GM18519 (cell line): ENCODE measurements around the gene RAPGEF3.

Source experiments
- ATAC-seq: cut with Tn5 transposase; IDR thresholded peaks from one replicate; pipeline ENCODE4 v1.9.1; 2021; ENCODE audit warnings: mild to moderate bottlenecking, moderate library complexity; ENCODE audit not compliant: unreplicated experiment, low FRiP score

Gene RAPGEF3

GRCh38 chr12:47790676-47791350 is 32.1 kb upstream of the RAPGEF3 start:
- ATAC-seq = no peak

GRCh38 chr12:47789712-47790489 is 31.2 kb upstream of the RAPGEF3 start:
- ATAC-seq = no peak

GRCh38 chr12:47789141-47789540 is 30.5 kb upstream of the RAPGEF3 start:
- no peak for ATAC-seq

DNA sequence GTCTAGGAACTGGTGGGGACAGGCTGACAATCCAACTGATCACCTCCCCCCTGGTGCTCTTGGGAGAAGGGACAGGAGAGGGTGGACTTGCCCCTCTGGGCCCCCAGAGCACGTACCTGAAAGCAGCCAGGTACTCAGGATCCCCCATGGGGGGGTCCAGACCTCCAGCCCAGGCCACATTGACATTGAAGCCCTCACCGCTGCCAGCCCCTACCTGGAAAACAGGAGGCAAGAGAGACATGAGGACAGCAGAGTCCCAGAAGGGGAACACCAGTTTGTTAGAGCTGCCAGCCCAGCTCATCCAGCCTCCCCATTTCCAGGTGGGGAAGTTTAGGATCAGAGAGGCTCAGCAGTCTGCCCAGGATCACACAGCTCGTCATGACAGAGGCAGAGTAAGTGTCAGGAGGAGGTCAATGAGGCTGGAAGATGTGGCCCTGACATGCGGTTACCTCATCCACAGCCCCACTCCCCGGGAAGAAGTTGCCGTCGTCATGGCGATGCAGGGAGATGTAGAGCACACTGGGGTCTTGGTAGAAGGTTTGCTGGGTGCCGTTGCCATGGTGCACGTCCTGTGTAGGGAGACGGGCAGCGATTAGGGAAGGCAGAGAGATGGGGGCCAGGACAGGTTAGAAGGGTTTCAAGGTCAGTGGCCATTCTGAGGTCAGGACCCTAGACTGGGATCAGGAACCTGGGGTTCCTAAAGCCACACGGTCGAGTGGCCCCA is 29.1 kb upstream of the RAPGEF3 start:
- ATAC-seq = no peak

GRCh38 chr12:47786662-47787280 is 28.1 kb upstream of the RAPGEF3 start:
- no peak for ATAC-seq

- no peak for ATAC-seq
Measured at GRCh38 chr12:47785887-47786661, 27.4 kb upstream of the RAPGEF3 start.

DNA sequence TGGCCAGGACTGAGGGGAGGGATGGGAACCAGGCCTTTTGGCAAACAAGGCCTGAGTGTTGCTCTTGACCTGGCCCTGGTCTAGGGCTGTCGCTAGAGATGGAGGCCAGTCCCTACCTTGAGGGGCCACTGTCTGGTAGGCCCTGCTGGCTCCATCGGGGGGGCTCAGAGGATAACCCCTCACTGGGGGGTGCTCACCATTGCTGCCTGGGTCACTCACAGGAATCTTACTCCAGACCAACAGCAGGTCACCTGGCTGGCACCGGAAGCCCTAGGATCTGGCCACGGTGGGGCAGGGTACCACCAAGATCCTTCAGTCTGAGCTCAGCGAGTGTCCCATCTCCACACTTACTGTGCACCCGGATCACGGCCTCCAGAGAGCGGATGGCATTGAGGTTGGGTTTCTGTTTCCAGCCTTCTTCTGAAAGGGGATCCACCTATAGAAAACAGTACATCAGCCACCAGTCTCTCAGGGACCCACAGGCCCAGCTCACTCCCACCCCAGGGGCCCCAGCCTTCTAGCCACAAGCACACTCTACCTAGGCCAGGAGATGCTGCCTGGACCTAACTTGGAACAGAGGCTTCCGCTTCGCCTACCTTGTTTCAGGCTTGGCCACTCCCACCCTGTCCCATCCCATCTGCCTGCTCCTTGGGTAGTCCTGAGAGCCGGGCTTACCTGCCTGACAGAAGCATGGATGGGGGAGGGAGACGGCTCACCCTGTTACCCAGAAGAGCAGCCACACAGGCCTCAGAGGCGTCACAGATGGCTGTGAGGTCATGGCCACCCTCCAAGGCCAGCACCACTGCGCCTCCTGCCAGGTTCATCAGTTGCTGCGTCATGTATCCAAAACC is 26.6 kb upstream of the RAPGEF3 start:
- no peak for ATAC-seq

- ATAC-seq = no peak
Measured at GRCh38 chr12:47783821-47784819, 25.4 kb upstream of the RAPGEF3 start.

GRCh38 chr12:47783024-47783755 is 24.5 kb upstream of the RAPGEF3 start:
- no peak for ATAC-seq

- ATAC-seq = no peak
Measured at GRCh38 chr12:47782372-47782770, 23.7 kb upstream of the RAPGEF3 start.

DNA sequence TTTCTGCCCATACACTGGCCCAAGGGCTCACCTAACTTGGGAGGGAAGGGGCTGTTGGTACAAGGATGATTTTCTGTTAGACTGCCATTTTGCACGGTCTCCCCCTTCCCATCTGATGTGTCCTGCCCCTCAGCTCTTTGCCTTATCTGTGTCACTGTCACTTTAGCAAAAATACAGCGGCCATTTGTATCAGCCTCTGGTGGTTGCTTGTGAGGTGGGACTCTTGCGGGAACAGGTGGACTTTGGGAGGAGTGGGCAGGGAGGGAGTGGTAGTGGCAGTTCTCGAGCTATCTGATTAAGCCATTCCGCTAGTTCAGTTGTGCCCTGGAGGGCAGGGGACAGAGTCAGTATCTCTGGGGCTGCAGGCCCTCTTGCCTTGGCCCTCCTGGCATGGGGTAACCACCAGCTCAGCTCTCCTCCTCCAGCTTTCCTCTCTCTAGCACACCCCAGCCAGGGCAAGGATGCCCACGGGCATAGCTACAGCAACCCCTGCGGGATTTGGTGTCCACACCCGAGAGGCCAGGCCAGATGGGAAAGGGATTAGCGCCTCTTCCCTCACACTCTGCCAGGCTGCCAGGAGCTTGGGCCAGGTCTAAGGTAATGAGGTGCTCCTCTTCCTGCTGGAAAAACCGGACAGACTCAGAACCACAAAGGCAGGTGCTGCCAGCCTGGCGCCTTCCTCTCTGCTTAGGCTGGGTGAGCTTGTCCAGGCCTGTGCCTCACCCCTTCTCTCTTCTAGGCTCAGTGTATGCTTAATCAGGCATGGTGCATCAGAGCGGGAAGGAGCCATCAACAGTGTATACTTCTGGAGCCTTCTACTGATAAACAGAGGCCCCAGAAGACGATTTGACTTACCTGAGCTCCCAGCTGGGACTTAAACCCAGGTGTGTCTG is 23.0 kb upstream of the RAPGEF3 start:
- ATAC-seq = no peak

DNA sequence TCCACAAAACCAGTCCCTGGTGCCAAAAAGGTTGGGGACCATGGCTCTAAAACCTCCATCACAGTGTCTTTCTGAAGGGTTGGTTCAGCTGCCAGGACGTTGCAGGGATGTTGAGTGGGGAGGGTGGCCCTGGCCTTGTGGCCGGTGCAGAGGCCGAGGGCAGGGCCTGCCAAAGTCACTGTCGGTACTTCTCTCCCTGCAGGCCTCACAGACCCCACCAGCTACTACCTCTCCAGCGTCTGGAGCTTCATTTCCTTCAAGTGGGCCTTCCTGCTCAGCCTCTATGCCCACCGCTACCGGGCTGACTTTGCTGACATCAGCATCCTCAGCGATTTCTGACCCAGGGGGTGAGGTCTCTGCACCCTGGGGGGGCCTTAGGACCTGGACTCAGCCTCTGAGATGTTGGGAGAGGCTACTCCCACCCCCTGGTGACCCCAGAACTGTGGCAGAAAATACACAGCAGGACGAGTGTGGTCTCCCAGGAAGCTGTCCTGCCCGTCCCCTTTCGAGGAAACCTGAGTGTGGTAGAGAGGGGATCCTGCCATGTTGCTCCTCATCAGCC is 21.3 kb upstream of the RAPGEF3 start:
- no peak for ATAC-seq

GRCh38 chr12:47779301-47779942 is 20.7 kb upstream of the RAPGEF3 start:
- ATAC-seq = peak; percentile 68

GRCh38 chr12:47778881-47779280 is 20.2 kb upstream of the RAPGEF3 start:
- no peak for ATAC-seq

DNA sequence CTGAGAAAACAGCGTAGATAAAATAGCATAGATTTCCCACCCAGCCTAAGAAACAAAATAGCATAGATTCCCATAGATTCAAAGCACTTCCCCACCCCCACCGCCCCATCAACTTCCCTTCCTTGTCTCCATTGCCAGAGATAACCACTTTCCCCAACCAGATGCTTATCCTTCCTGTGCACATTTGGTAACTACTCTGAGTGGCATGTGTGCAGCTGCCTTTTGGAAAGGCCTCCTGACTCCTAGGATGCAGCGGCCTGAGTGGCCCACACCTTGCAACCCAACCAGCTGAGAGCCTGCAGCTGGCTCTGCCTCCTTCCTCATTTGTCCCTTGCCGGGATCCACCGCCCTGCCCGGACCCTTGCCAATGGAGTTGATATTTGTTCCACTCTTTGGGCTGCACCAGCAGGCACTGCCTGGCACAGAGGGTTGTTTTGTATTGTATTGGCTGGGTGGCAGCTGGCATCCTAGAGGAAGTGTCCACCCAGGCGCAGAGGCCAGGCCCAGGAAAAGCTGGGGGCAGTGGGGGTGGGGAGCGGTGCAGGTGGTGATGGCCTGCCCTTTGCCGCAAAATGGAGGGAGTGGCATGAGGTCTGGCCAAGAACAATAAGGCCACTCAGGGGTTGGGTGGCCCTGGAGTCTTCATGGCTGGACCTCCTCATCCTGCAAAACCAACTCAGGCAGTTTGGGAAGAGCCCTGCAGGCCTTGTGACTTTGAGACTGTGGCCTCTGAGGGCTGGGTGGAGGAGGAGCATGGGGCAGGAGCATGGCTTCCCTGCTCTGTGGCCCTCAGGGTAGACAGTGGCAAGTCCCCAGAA is 19.3 kb upstream of the RAPGEF3 start:
- ATAC-seq = no peak
